Stimulated activated CD8-positive, alpha-beta memory T cell treated with anti-CD3 and anti-CD28 coated beads, Interleukin-4, amount 100 ng/mL, for 4 hours (primary cell): ENCODE data around the gene TMEM132C.
"Not testable (repeated sequence)": the region's sequence is repeated elsewhere in the genome, so short reads cannot be mapped to it uniquely, and the experiment has no call there.

Experiments used
- DNase-seq, 2 donors: peaks; one replicate each; pipeline ENCODE4 v3.0.0-alpha.2; 2020; ENCODE audit warnings: low read depth in 2 of 2, low spot score in 1 of 2

TMEM132C gene

GRCh38 chr12:128267131-128267622 is at the start of gene TMEM132C:
Gene TMEM132C, plus strand, starts transcription at chr12:128267170. Its CDS starts 233 bp downstream, at chr12:128267403.
- no peak for DNase-seq

DNA sequence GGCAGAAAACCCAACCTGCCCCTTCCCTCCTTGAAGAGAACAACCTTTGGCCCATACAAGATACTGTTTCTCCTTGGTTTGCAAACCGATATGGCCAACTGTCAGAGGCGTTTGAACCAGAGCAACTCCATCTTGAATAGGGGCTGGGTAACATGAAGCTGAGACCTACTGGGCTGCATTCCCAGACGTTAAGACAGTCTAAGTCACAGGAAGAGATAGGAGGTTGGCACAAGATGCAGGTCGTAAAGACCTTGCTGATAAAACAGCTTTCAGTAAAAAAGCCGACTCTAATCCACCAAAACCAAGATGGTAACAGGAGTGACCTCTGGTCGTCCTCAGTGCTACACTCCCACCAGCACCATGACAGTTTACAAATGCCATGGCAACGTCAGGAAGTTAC is 42.7 kb upstream of the TMEM132C start:
- no peak for DNase-seq

- DNase-seq = no peak
These were observed 38.4 kb upstream of the TMEM132C start for GRCh38 chr12:128228581-128228980.

DNA sequence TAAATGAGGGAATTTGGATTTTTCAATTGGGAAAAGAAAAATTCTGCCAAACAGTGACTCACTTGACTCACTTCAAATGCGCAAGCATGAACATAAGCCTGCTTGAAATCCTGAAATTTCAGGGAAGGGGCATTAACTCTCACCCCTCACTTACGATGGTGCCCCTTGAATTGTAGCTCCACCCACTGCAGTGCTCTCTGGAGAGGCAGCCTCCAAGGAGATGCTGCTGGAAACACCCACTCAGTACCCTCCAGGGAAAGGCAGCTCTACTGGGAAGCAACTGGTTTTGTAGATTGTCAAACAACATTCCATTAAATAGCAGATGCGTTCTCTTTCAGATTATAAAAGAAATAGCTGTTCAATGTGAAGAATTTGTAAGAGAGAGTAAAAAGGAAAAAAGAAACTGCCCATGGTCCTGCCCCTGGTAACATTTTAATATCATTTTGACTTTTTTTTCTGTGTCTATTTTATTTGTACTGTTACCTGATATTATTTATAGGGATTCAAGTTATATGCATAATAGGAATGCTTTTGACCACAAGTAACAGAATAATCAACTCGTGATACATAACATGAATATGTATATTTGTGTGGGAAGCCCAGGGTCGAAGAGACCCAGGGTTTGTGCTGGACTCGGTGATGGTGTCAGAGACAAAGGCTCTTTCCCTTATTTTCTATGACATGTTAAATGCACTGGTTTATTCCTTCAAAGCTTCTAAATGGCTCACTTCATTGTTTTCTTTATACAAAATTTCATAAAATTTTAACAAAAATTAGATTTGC is 31.1 kb upstream of the TMEM132C start:
- no peak for DNase-seq

GRCh38 chr12:128236525-128236924 is 30.4 kb upstream of the TMEM132C start:
- no peak for DNase-seq

GRCh38 chr12:128240745-128241144 is 26.2 kb upstream of the TMEM132C start:
- DNase-seq = no peak

DNA sequence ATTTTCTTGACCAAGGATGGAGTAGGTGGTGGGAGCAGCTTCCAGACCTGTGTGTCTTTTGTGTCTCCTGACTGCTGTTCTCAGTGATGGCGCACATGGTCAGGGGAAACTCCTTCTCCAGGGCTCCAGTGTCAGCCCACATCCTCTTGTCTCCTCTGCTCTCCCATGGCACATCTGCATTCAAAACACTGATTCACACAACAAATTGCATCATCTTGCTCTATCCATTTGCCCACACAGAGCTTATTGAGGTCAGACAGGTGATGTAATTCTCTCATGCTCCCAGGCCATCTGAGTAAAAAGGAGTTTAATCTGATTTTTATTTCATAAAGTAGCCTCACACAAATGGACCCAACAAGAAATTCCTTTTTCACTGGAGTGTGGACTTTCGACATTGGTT is 21.8 kb upstream of the TMEM132C start:
- DNase-seq = no peak

DNA sequence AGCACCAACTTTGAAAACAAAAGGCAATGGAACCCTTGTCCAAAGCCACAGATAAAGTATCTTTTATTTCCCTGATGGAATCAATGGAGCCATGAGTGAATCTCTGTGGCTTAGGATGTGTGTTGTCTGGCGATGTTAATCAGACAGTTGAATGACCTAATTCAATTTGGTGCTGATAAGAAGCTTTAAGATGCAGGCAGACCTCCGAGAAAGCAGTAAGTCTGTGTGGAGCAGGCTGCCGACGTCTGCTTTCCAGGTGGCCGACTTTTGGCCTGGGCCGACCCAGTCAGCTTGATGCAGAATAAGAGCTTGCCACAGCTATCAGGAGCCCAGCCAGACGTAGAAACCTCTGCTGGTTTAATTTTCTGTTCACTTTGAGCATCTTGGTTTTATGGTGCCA is 21.1 kb upstream of the TMEM132C start:
- no peak for DNase-seq

- DNase-seq = no peak
These were observed 16.9 kb upstream of the TMEM132C start for GRCh38 chr12:128250096-128250495.

- not testable (repeated sequence) for DNase-seq
These were observed 13.1 kb upstream of the TMEM132C start for GRCh38 chr12:128253829-128254228.

DNA sequence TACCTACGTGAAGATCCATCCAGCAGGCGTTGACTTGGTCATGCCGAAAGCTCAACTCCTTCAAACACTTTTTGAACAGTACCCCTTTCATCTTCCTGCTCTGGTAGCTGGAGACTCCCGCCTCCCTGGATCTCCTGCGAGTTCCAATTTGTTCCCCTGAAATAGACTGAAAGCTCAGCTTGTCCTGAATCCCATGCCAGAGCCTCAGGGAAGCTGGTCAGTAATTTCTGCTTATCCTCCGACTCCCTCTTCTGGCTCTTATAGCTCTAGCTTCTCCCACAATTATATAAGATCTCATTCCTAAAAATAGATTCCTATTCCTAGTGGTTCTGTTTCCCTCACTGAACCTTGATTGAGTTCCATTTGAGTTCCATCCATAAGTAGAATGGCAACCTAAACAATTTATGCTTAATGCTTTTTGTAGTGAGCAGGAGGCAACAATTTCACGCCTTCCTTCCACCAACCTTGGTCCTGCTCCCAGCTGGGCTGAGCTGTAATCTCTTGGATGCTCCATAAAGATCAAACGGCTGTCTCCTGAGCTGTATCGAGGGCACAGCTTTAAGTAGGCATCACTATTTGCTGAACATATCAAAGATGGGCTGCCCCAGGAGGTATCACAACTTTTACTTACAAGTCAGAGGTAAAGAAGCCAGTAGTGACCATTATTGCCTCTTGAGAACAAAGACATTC is 8.0 kb upstream of the TMEM132C start:
- DNase-seq = no peak

- DNase-seq = no peak
These were observed 7.4 kb upstream of the TMEM132C start for GRCh38 chr12:128259556-128260070.

GRCh38 chr12:128261757-128262156 is 5.2 kb upstream of the TMEM132C start:
- DNase-seq = no peak

DNA sequence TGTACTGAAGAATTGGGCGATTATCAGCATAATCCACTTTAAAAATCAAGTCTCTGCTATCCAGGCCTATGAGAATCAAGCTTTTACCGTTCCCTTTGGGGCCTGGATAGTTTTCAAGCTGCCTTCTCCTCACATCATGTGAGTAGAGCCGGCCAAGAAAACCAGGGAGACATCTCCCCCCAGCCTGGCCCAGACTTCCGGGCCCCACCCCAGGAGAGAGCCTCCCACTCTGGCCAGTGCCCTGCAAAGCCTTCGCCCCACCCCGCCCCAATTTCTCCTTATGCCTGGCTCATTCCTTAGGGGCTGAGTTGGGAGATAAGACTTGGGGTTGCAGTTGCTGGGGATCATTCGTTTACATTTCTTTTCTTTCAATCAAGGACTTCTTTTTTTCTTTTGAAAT is 1.4 kb upstream of the TMEM132C start:
- no peak for DNase-seq

GRCh38 chr12:128266086-128266485 is 884 bp upstream of the TMEM132C start:
- no peak for DNase-seq

GRCh38 chr12:128266541-128267130 is 334 bp upstream of the TMEM132C start:
- DNase-seq = no peak

- DNase-seq = no peak
These were observed 845 bp downstream of the TMEM132C start for GRCh38 chr12:128267651-128268378.

DNA sequence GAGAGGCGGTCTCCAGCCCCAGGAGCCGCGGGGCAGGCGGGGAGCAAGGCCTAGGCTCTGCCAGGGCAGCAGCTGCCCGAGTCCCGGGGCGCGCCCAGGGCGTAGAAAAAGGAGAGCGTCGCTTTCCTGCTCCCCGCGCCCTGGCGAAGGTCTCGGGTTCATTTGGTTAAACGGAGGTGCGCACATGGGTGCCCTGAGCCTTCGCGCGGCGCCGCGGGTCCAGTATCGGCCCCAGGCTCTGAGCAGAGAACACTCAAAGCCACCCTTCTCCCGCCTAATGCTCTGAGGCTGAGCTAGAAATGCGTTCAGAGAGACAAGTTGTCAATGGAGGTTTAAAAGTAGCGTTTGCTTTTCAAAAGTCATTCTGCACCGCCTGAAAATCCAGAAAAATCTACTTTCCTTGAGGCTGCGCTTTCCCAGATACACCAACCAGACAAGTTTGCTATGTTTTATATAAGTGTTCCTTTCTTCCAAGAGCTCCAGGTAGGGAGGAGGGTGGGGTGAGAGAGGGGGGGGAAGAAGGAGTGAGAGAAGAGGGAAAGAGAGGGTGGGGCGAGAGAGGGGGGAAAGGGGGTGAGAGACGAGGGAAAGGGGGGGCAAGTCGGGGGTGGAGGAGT is 1.5 kb downstream of the TMEM132C start:
- DNase-seq = no peak

GRCh38 chr12:128269181-128269591 is 2.2 kb downstream of the TMEM132C start:
- DNase-seq = no peak

DNA sequence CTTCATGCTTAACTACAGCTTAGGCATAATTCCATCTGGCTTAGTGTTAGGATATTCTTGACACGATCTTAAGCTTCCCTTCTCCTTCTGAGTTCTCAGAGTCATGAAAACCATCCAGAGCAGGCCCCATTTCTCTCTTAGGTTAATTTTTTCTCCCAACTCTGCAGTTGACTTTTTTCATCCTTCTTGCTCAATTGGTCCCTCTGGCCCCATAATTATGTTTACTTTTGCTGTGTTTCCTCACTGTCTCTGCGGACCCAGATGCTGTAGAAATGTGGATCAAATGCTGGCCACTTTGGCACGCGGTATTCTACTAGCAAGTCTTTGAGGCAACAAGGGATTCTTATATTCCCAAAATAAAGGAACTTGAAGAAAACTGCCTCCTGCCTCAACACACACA is 9.5 kb downstream of the TMEM132C start:
- DNase-seq = no peak

- DNase-seq = no peak
These were observed 20.0 kb downstream of the TMEM132C start for GRCh38 chr12:128286970-128287369.
